Measurements from ENCODE around the gene HOXA6.

DNA sequence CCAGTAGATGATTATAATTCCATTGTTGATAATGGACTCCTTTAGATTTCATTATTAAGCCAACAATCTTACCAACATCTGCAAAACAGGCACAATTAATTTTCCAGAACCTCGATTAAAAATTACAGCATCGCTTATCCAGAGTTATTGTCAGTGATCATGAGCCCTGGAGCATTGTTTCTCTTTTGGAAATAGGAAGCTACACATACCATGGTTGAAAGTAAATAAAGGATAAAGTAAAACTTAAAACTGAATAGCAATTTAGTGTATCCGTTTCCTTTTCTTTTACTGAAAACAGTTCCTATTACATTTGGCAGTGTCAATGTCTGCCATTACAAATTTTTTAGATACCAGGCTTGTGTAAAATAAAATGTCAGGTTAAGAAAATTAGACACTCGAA is 35.2 kb downstream of the HOXA6 start:
- TF ChIP-seq, protein P1, sequence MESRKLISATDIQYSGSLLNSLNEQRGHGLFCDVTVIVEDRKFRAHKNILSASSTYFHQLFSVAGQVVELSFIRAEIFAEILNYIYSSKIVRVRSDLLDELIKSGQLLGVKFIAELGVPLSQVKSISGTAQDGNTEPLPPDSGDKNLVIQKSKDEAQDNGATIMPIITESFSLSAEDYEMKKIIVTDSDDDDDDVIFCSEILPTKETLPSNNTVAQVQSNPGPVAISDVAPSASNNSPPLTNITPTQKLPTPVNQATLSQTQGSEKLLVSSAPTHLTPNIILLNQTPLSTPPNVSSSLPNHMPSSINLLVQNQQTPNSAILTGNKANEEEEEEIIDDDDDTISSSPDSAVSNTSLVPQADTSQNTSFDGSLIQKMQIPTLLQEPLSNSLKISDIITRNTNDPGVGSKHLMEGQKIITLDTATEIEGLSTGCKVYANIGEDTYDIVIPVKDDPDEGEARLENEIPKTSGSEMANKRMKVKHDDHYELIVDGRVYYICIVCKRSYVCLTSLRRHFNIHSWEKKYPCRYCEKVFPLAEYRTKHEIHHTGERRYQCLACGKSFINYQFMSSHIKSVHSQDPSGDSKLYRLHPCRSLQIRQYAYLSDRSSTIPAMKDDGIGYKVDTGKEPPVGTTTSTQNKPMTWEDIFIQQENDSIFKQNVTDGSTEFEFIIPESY (IDR thresholded peaks at IDR 0.05), result no peak
- TF ChIP-seq, protein P2, sequence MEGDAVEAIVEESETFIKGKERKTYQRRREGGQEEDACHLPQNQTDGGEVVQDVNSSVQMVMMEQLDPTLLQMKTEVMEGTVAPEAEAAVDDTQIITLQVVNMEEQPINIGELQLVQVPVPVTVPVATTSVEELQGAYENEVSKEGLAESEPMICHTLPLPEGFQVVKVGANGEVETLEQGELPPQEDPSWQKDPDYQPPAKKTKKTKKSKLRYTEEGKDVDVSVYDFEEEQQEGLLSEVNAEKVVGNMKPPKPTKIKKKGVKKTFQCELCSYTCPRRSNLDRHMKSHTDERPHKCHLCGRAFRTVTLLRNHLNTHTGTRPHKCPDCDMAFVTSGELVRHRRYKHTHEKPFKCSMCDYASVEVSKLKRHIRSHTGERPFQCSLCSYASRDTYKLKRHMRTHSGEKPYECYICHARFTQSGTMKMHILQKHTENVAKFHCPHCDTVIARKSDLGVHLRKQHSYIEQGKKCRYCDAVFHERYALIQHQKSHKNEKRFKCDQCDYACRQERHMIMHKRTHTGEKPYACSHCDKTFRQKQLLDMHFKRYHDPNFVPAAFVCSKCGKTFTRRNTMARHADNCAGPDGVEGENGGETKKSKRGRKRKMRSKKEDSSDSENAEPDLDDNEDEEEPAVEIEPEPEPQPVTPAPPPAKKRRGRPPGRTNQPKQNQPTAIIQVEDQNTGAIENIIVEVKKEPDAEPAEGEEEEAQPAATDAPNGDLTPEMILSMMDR (IDR thresholded peaks at IDR 0.05; ENCODE audit: low read depth, low read length, missing input control), result no peak
- TF ChIP-seq EGR1 (IDR thresholded peaks at IDR 0.05; ENCODE audit: low read depth in 2 of 2), result no peak
- TF ChIP-seq, protein P3, sequence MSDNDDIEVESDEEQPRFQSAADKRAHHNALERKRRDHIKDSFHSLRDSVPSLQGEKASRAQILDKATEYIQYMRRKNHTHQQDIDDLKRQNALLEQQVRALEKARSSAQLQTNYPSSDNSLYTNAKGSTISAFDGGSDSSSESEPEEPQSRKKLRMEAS (IDR thresholded peaks at IDR 0.05), result no peak
- no peak for TF ChIP-seq HNF4G (IDR thresholded peaks at IDR 0.05)
- TF ChIP-seq, protein P4, sequence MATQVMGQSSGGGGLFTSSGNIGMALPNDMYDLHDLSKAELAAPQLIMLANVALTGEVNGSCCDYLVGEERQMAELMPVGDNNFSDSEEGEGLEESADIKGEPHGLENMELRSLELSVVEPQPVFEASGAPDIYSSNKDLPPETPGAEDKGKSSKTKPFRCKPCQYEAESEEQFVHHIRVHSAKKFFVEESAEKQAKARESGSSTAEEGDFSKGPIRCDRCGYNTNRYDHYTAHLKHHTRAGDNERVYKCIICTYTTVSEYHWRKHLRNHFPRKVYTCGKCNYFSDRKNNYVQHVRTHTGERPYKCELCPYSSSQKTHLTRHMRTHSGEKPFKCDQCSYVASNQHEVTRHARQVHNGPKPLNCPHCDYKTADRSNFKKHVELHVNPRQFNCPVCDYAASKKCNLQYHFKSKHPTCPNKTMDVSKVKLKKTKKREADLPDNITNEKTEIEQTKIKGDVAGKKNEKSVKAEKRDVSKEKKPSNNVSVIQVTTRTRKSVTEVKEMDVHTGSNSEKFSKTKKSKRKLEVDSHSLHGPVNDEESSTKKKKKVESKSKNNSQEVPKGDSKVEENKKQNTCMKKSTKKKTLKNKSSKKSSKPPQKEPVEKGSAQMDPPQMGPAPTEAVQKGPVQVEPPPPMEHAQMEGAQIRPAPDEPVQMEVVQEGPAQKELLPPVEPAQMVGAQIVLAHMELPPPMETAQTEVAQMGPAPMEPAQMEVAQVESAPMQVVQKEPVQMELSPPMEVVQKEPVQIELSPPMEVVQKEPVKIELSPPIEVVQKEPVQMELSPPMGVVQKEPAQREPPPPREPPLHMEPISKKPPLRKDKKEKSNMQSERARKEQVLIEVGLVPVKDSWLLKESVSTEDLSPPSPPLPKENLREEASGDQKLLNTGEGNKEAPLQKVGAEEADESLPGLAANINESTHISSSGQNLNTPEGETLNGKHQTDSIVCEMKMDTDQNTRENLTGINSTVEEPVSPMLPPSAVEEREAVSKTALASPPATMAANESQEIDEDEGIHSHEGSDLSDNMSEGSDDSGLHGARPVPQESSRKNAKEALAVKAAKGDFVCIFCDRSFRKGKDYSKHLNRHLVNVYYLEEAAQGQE (IDR thresholded peaks at IDR 0.05), result no peak
- no peak for TF ChIP-seq JUND (IDR thresholded peaks at IDR 0.05)
- no peak for TF ChIP-seq SP1 (IDR thresholded peaks at IDR 0.05)
- no peak for TF ChIP-seq RAD21 (IDR thresholded peaks at IDR 0.05)
